Ovary (tissue), 3 donors: Measurements from ENCODE around the gene RBFOX2.

ENCODE experiments used
- EP300 ChIP-seq: sonication (generic); formaldehyde crosslinking; IDR thresholded peaks from one replicate; pipeline ENCODE4 v1.6.1; 2017; ENCODE audit warnings: antibody characterized with exemption
- POLR2A ChIP-seq: fragments of 450-650 bp; IDR thresholded peaks from one replicate; pipeline ENCODE4 v1.6.1; 2017; ENCODE audit warnings: antibody characterized with exemption, mild to moderate bottlenecking, moderate library complexity
- TF ChIP-seq, protein P1 (sequence below), 3 donors: fragments of 450-650 bp in 2 of 3; fragments of 200-600 bp in 1 of 3; IDR thresholded peaks; one replicate each; pipeline versions ENCODE4 v1.5.1 to v1.8.0; 2016 to 2022; ENCODE audit warnings: antibody characterized with exemption in 3 of 3, mild to moderate bottlenecking in 1 of 3
- donor health status: DM: no; HTN: no; CAD: no.

DNA sequence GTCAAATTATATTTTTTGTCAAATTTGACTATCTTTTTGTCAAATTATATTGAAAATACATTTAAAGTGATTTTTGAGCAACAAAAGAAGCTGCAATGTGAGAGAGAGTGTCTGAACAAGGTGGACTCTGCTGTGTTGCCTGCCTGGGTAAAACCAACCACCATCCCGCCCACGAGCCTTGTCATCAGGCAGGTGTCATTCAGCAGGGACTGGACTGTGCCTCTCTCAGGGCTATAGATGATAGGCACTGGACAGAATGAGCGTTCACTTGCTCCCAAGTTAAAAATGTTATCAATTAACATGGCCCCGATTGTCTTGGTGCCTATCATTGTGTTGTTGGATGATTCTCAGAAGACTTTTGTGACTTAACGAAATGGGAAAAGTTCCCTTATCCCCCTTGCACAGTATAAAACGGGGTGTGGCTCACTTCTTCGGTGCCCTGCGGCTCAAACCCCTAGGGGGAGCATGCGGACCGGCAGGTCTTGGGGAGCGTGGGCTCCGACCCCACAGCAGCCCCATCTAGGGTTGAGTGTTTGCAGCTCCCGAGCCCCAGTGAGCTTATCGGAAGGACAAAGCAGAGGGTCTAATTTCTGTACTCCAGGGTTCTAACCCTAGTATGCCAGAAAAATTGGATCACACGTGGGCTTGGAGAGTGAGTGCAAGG, 309.3 kb downstream of the RBFOX2 start:
- no peak for TF ChIP-seq EP300
- no peak for TF ChIP-seq POLR2A
- TF ChIP-seq, protein P1, sequence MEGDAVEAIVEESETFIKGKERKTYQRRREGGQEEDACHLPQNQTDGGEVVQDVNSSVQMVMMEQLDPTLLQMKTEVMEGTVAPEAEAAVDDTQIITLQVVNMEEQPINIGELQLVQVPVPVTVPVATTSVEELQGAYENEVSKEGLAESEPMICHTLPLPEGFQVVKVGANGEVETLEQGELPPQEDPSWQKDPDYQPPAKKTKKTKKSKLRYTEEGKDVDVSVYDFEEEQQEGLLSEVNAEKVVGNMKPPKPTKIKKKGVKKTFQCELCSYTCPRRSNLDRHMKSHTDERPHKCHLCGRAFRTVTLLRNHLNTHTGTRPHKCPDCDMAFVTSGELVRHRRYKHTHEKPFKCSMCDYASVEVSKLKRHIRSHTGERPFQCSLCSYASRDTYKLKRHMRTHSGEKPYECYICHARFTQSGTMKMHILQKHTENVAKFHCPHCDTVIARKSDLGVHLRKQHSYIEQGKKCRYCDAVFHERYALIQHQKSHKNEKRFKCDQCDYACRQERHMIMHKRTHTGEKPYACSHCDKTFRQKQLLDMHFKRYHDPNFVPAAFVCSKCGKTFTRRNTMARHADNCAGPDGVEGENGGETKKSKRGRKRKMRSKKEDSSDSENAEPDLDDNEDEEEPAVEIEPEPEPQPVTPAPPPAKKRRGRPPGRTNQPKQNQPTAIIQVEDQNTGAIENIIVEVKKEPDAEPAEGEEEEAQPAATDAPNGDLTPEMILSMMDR (IDR thresholded peaks at IDR 0.05), result no peak
